Kidney epithelial cell (primary cell): ENCODE results near the gene ARMC2. TPM values are rescaled to one million over a fixed set of nuclear protein-coding genes. Genes with fewer than 3 reads are reported as not detected.
A peak's percentile ranks its signal among the peaks of the same experiment; 100 is the strongest.

Experiments used
- DNase-seq: peaks from one replicate; pipeline ENCODE4 v3.0.0-alpha.2; 2010; ENCODE audit warnings: low read depth
- H3K27me3 ChIP-seq: 2 replicates; pipeline ENCODE4 v1.6.0; 2011; ENCODE audit warnings: low read length; ENCODE audit not compliant: control insufficient read depth, insufficient read depth
- H3K36me3 ChIP-seq: 2 replicates; pipeline ENCODE4 v1.5.1; 2011; ENCODE audit warnings: low read length; ENCODE audit not compliant: control insufficient read depth, insufficient read depth
- H3K4me3 ChIP-seq: 2 replicates; pipeline ENCODE4 v1.5.1; 2011; ENCODE audit warnings: low read depth, mild to moderate bottlenecking, control low read depth, low read length
- CTCF ChIP-seq: IDR thresholded peaks from 2 replicates; pipeline ENCODE4 v1.5.1; 2011; ENCODE audit warnings: mild to moderate bottlenecking, moderate library complexity, low read length, control low read depth, inconsistent platforms; ENCODE audit not compliant: insufficient read depth, poor library complexity, severe bottlenecking
- total RNA-seq: library from RNA; depleted of rRNA; stranded (reverse); fragments of >200 nt; gene quantifications from 2 replicates; pipeline ENCODE4 v1.2.3, GENCODE V29; 2015

The ARMC2 gene
- total RNA-seq, 1 donor from 2014 or later, result 1.1 TPM

GRCh38 chr6:108822401-108822800 is 25.8 kb upstream of the ARMC2 start:
- Histone ChIP-seq H3K4me3 (no peak overlapping the region), H3K27me3 (no peaks in the 10 kb centered on the region), H3K36me3 (no peaks in the 10 kb centered on the region)
- DNase-seq, result no peak
- no peak for TF ChIP-seq CTCF

DNA sequence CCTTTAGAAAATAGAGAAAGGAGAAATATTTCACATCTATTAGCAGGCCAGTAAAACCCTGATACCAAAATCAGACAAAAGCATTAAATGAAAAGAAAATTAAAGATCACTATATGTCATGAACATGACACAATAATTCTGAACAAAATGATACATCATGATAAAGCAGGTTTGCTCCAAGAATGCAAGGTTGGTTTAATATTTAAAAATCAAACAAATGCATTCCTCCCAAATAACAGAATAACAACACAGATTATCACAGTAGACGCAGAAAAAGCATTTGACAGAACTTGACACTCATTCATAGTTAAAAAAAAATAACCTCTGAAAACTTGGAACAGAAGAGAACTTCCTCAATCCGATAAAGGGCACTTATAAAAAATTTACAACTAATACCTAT is 22.9 kb upstream of the ARMC2 start:
- no peak for TF ChIP-seq CTCF
- Histone ChIP-seq H3K4me3 (no peak overlapping the region), H3K36me3 (no peaks in the 10 kb centered on the region), H3K27me3 (no peaks in the 10 kb centered on the region)
- no peak for DNase-seq

- H3K27me3 ChIP-seq, result no peaks in the 10 kb centered on the region
- DNase-seq, result no peak
- no peak overlapping the region for H3K4me3 ChIP-seq
- no peaks in the 10 kb centered on the region for H3K36me3 ChIP-seq
- TF ChIP-seq CTCF, result no peak
These were observed 17.1 kb upstream of the ARMC2 start for GRCh38 chr6:108831104-108831503.

GRCh38 chr6:108832738-108833137 is 15.5 kb upstream of the ARMC2 start:
- no peaks in the 10 kb centered on the region for H3K36me3 ChIP-seq
- no peak for TF ChIP-seq CTCF
- DNase-seq, result no peak
- H3K27me3 ChIP-seq, result no peaks in the 10 kb centered on the region
- H3K4me3 ChIP-seq, result no peak overlapping the region

DNA sequence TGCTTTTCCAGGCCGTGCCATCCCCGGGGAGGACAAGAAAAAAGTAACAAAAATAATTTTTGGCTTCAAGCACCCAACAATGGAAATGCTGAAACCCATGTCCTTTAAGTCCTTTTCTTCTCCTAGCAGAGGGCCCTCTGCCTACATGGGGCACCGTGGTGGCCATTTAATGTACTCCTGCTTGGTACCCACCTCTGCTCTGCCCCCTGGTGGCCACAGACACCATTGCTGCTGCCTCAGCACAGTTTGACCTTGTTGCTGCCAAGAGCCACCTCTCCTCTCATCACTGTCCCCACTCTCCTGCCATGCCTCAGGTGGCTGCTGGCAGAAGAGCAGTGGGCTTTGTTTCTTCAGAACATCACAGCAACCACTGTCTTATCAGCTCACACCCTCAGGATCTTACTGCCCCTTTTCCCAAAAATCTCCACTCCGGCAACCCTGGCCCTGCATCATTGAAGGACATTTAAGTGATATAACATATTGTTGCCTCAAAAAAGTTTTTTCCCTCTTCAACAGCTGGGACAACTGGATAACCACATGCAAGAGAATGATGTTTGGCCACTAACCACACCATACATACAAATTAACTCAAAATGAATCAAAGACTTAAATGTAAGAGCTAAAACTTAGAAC is 12.9 kb upstream of the ARMC2 start:
- TF ChIP-seq CTCF, result peak; percentile 95
- no peaks in the 10 kb centered on the region for H3K27me3 ChIP-seq
- H3K4me3 ChIP-seq, result no peak overlapping the region
- no peaks in the 10 kb centered on the region for H3K36me3 ChIP-seq
- DNase-seq, result peak; percentile 12

DNA sequence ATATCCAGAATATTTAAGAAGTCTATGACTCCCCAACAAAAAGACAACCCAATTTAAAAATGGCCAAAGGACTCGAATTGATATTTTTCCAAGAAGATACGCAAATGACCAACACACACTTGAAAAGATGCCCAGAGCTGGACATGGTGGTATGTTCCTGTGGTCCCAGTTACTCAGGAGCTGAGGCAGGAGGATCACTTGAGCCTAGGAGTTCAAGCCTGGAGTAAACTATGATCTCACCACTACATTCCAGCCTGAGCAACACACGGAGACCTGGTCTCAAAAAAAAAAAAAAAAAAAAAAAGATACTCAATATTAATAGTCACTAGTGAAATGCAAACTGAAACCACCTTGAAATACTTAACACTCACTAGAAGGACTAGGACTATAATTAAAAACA is 12.2 kb upstream of the ARMC2 start:
- Histone ChIP-seq H3K36me3 (no peaks in the 10 kb centered on the region), H3K4me3 (no peak overlapping the region), H3K27me3 (no peaks in the 10 kb centered on the region)
- no peak for TF ChIP-seq CTCF
- no peak for DNase-seq
